ENCODE measurements around the gene CLSTN2. TPM values are rescaled to one million over a fixed set of nuclear protein-coding genes. Genes with fewer than 3 reads are reported as not detected.

The CLSTN2 gene
- total and polyA plus RNA-seq, 2 of the 4 experiments (the other 2 are of a cell fraction): under 0.01 to 0.07 TPM

DNA sequence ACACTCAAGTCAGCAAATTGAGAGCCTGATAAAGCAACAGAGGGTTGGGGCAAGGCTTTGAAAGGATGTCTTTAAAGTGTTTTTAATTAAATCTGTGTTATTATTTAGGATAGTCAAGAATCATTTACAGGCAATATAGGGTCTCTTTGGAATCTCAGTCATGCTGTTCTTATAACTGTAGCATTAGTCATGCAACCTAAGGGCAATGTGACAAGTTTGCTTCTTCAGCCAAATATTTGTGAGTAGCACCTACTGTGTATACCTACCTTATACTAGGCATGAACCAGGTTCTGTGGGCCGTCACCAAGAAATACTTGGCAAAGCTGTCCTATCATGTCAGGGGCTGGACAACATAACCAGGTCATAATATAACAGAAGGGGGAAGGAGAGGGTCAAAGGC is 558.3 kb downstream of the CLSTN2 start:
- H3K4me3 ChIP-seq (ENCODE audit: insufficient read depth, low read depth, low read length): no peak overlapping the region
- H3K27me3 ChIP-seq (ENCODE audit: control insufficient read depth, insufficient read depth, low read length): no peaks in the 10 kb centered on the region
- no peak overlapping the region for H3K9ac ChIP-seq (ENCODE audit: low read depth, low read length)
- DNase-seq (no peak), ATAC-seq (ENCODE audit: low read depth) (no peak)
- dilution Hi-C loops (cut with HindIII; ENCODE audit: low sequenced_read_pairs, unreplicated experiment): no loop called here
- H2AK9ac ChIP-seq (replicated peaks; ENCODE audit: low read depth, low read length, poor library complexity): no peak overlapping the region
- H3K4me2 ChIP-seq (ENCODE audit: low read depth, low read length): no peak overlapping the region
- no peak overlapping the region for H3K18ac ChIP-seq (ENCODE audit: low read depth, low read length)
- no peak overlapping the region for H4K8ac ChIP-seq (ENCODE audit: low read depth in 2 of 2, low read length in 2 of 2)
- no peaks in the 10 kb centered on the region for H3K4me1 ChIP-seq (ENCODE audit: control insufficient read depth, insufficient read depth, low read length)
- ChIA-PET CTCF (no interaction called here), POLR2A (ENCODE audit: unreplicated experiment) (no interaction called here)
- no peak overlapping the region for H3K23ac ChIP-seq (ENCODE audit: low read depth, low read length)
- H3K4ac ChIP-seq (ENCODE audit: low read depth, low read length): no peak overlapping the region
- no peak overlapping the region for H2BK5ac ChIP-seq (ENCODE audit: low read depth, low read length, poor library complexity, severe bottlenecking)
- H3K9me1 ChIP-seq (ENCODE audit: insufficient read depth, low read length): no peaks in the 10 kb centered on the region
- 60% methylated on average over 1 of the region's 1 CpG; no CpG with 5 or more reads in 1 of the 2 experiments for WGBS, 2 experiments (ENCODE audit: extremely low coverage in 2 of 2, insufficient read length in 1 of 2)
- H3K9me3 ChIP-seq (ENCODE audit: control insufficient read depth, insufficient read depth, low read length): no peaks in the 10 kb centered on the region
- H3K56ac ChIP-seq (ENCODE audit: extremely low read depth, insufficient read depth, low read length): no peak overlapping the region
- H2BK20ac ChIP-seq (ENCODE audit: low read depth, low read length): no peak overlapping the region
- no peaks in the 10 kb centered on the region for H3K79me1 ChIP-seq (ENCODE audit: low read depth in 1 of 2, low read length in 2 of 2)
- no peak overlapping the region for H2BK120ac ChIP-seq (ENCODE audit: low read depth, low read length)
- TF ChIP-seq SMC3 (IDR thresholded peaks at IDR 0.05; ENCODE audit: low read depth, low read length): no peak
- TF ChIP-seq CEBPB (IDR thresholded peaks at IDR 0.05; ENCODE audit: low read depth, low read length): no peak
- TF ChIP-seq CHD1 (IDR thresholded peaks at IDR 0.05; ENCODE audit: low read depth, low read length): no peak
- TF ChIP-seq, protein P1, sequence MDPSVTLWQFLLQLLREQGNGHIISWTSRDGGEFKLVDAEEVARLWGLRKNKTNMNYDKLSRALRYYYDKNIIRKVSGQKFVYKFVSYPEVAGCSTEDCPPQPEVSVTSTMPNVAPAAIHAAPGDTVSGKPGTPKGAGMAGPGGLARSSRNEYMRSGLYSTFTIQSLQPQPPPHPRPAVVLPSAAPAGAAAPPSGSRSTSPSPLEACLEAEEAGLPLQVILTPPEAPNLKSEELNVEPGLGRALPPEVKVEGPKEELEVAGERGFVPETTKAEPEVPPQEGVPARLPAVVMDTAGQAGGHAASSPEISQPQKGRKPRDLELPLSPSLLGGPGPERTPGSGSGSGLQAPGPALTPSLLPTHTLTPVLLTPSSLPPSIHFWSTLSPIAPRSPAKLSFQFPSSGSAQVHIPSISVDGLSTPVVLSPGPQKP (IDR thresholded peaks at IDR 0.05; ENCODE audit: borderline replicate concordance, low read depth, low read length): no peak
- TF ChIP-seq MAZ (IDR thresholded peaks at IDR 0.05; ENCODE audit: borderline replicate concordance, low read depth, low read length): no peak
- TF ChIP-seq, protein P2, sequence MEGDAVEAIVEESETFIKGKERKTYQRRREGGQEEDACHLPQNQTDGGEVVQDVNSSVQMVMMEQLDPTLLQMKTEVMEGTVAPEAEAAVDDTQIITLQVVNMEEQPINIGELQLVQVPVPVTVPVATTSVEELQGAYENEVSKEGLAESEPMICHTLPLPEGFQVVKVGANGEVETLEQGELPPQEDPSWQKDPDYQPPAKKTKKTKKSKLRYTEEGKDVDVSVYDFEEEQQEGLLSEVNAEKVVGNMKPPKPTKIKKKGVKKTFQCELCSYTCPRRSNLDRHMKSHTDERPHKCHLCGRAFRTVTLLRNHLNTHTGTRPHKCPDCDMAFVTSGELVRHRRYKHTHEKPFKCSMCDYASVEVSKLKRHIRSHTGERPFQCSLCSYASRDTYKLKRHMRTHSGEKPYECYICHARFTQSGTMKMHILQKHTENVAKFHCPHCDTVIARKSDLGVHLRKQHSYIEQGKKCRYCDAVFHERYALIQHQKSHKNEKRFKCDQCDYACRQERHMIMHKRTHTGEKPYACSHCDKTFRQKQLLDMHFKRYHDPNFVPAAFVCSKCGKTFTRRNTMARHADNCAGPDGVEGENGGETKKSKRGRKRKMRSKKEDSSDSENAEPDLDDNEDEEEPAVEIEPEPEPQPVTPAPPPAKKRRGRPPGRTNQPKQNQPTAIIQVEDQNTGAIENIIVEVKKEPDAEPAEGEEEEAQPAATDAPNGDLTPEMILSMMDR (conservative IDR thresholded peaks at IDR 0.05; ENCODE audit: low read depth, low read length): no peak
- TF ChIP-seq RCOR1 (IDR thresholded peaks at IDR 0.05; ENCODE audit: insufficient replicate concordance, low read length): no peak
- no peak for TF ChIP-seq BHLHE40 (IDR thresholded peaks at IDR 0.05; ENCODE audit: low read depth, low read length)
- TF ChIP-seq FOS (IDR thresholded peaks at IDR 0.05; ENCODE audit: low read depth, low read length): no peak
- TF ChIP-seq MXI1 (IDR thresholded peaks at IDR 0.05; ENCODE audit: borderline replicate concordance, low read depth, low read length): no peak
- TF ChIP-seq NFE2L2 (IDR thresholded peaks at IDR 0.05; ENCODE audit: low read depth, low read length): no peak
- no peak for TF ChIP-seq MAFK (IDR thresholded peaks at IDR 0.05; ENCODE audit: low read depth, low read length)
- TF ChIP-seq, protein P3, sequence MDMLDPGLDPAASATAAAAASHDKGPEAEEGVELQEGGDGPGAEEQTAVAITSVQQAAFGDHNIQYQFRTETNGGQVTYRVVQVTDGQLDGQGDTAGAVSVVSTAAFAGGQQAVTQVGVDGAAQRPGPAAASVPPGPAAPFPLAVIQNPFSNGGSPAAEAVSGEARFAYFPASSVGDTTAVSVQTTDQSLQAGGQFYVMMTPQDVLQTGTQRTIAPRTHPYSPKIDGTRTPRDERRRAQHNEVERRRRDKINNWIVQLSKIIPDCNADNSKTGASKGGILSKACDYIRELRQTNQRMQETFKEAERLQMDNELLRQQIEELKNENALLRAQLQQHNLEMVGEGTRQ (IDR thresholded peaks at IDR 0.05; ENCODE audit: low read depth, low read length): no peak
- no peak overlapping the region for H4K5ac ChIP-seq (ENCODE audit: low read depth, low read length)
- H3K14ac ChIP-seq (replicated peaks; ENCODE audit: low read depth, low read length): no peak overlapping the region
- no peak overlapping the region for H4K91ac ChIP-seq (ENCODE audit: insufficient read depth, low read depth, low read length)
- H2BK15ac ChIP-seq (ENCODE audit: low read depth, low read length): no peak overlapping the region
- no peak overlapping the region for H2AFZ ChIP-seq (replicated peaks; ENCODE audit: low read length, poor library complexity)
- no peaks in the 10 kb centered on the region for H4K20me1 ChIP-seq (ENCODE audit: insufficient read depth, low read length)
- in situ Hi-C loops (cut with MboI; ENCODE audit: low sequenced_read_pairs): no loop called here
- no peaks in the 10 kb centered on the region for H3K36me3 ChIP-seq (ENCODE audit: control insufficient read depth, insufficient read depth, low read length)
- intact Hi-C loops (cut with micrococcal nuclease): no loop called here
- no TSS peak for BruUV-seq (replicated peaks)
- no peak overlapping the region for H2AK5ac ChIP-seq (ENCODE audit: low read depth, low read length)
- no peak overlapping the region for H3K27ac ChIP-seq (ENCODE audit: insufficient read depth, low read length)

Data from IMR-90 (cell line).